CD4-positive, alpha-beta T cell treated with Interleukin-4 for 4 hours (primary cell): ENCODE data around the gene KMO.

Experiments
- DNase-seq: peaks from one replicate; pipeline ENCODE4 v3.0.0-alpha.2; 2020

The KMO gene

GRCh38 chr1:241532162-241532531 is at the start of gene KMO:
Gene KMO, plus strand, starts transcription at chr1:241532378. Its CDS starts 67 bp downstream, at chr1:241532445.
- DNase-seq = no peak

GRCh38 chr1:241482761-241483250 is 49.4 kb upstream of the KMO start:
- no peak for DNase-seq

GRCh38 chr1:241485145-241485544 is 47.0 kb upstream of the KMO start:
- no peak for DNase-seq

GRCh38 chr1:241485554-241485992 is 46.6 kb upstream of the KMO start:
- DNase-seq = no peak

- no peak for DNase-seq
These were observed 43.4 kb upstream of the KMO start for GRCh38 chr1:241488739-241489138.

- no peak for DNase-seq
These were observed 36.4 kb upstream of the KMO start for GRCh38 chr1:241495741-241496140.

- DNase-seq = no peak
These were observed 32.3 kb upstream of the KMO start for GRCh38 chr1:241499910-241500309.

- no peak for DNase-seq
These were observed 28.7 kb upstream of the KMO start for GRCh38 chr1:241503444-241503843.

GRCh38 chr1:241507189-241507863 is 24.9 kb upstream of the KMO start:
- DNase-seq = no peak

GRCh38 chr1:241513378-241513777 is 18.8 kb upstream of the KMO start:
- no peak for DNase-seq

GRCh38 chr1:241518476-241519307 is 13.5 kb upstream of the KMO start:
- no peak for DNase-seq

- DNase-seq = peak; percentile 96
These were observed 12.7 kb upstream of the KMO start, which contains the start of gene FH for GRCh38 chr1:241519308-241520079. Gene FH, minus strand, starts transcription at chr1:241519755. Its CDS starts 33 bp downstream, at chr1:241519722.

GRCh38 chr1:241520080-241520465 is 12.1 kb upstream of the KMO start:
- DNase-seq = no peak

GRCh38 chr1:241521718-241522117 is 10.5 kb upstream of the KMO start:
- no peak for DNase-seq

- no peak for DNase-seq
These were observed 7.2 kb upstream of the KMO start for GRCh38 chr1:241525026-241525425.

- DNase-seq = no peak
These were observed 5.0 kb upstream of the KMO start for GRCh38 chr1:241527146-241527545.

GRCh38 chr1:241531195-241532161 is 700 bp upstream of the KMO start:
- DNase-seq = peak; percentile 79

GRCh38 chr1:241532864-241533263 is 686 bp downstream of the KMO start:
- no peak for DNase-seq

GRCh38 chr1:241533326-241534115 is 1.3 kb downstream of the KMO start:
- DNase-seq = no peak

- DNase-seq = no peak
These were observed 4.1 kb downstream of the KMO start for GRCh38 chr1:241536304-241536703.

GRCh38 chr1:241536969-241537368 is 4.8 kb downstream of the KMO start:
- DNase-seq = no peak
